Pancreas (tissue), 10 donors: Measurements from ENCODE around the gene ZNF280C. TPM values are rescaled to one million over a fixed set of nuclear protein-coding genes. Genes with fewer than 3 reads are reported as not detected.

Source experiments
- ATAC-seq, 4 donors: fragments of 200-7000 bp; cut with Tn5 transposase; one replicate each; pipeline versions ENCODE4 v1.8.0 to v1.9.1; 2020; ENCODE audit warnings: mild to moderate bottlenecking in 4 of 4, moderate library complexity in 4 of 4
- DNase-seq, 6 donors: peaks; one replicate each; pipeline ENCODE4 v3.0.0-alpha.2; 2020
- FAIRE-seq: peaks from 2 replicates; lab custom pipeline; 2012; peaks lifted over from hg19 to GRCh38; lab: Jason Lieb, UNC
- H3K27ac ChIP-seq, 4 donors: fragments of 200-600 bp; sonication (generic); 1 replicate in 3 of 4; 2 replicates in 1 of 4; pipeline versions ENCODE4 v1.5.0 to v1.8.0; 2020
- H3K27me3 ChIP-seq, 4 donors: fragments of 200-600 bp; one replicate each; pipeline ENCODE4 v1.8.0; 2021
- H3K36me3 ChIP-seq, 3 donors: fragments of 200-600 bp; sonication (generic) in 1 of 3; one replicate each; pipeline versions ENCODE4 v1.5.0 to v1.8.0; 2020 to 2021
- H3K4me1 ChIP-seq, 3 donors: fragments of 200-600 bp; one replicate each; pipeline ENCODE4 v1.8.0; 2021
- H3K4me3 ChIP-seq, 4 donors: fragments of 200-600 bp; sonication (generic) in 2 of 4; one replicate each; pipeline versions ENCODE4 v1.5.0 to v1.8.0; 2020 to 2021
- H3K9me3 ChIP-seq, 4 donors: fragments of 200-600 bp; one replicate each; pipeline ENCODE4 v1.8.0; 2021
- WGBS, 2 donors: extraction: QIAGEN DNeasy Blood & Tissue Kit; methylation state at CpG; one replicate each; pipeline ENCODE4 v1.1.7; 2013; 5-methylcytosine and 5-hydroxymethylcytosine counted together
- intact Hi-C, 3 donors: fragments of 100-400 bp; cut with DNase I; formaldehyde crosslinking; loops; one replicate each; pipeline versions ENCODE4 v1.11.1 to v1.14.2; 2022
- polyA plus RNA-seq, 2 donors: library from polyadenylated mRNA; stranded (reverse); fragments of 200-250 nt; gene quantifications; one replicate each; pipeline ENCODE4 v1.2.3, GENCODE V29; 2013
- total RNA-seq, 6 donors: library from RNA; stranded (reverse); fragmentation: NEBNext Ultra II Directional in 4 of 6; extraction: Animal tissue kit (Norgen Biotek cat#: 25700) in 4 of 6; gene quantifications; one replicate each; pipeline versions ENCODE4 v1.2.1 to v1.2.4, GENCODE V29; 2021 to 2023
- TF ChIP-seq, protein P1 (sequence below), 4 donors: fragments of 200-600 bp; sonication (generic) in 3 of 4; IDR thresholded peaks; one replicate each; pipeline versions ENCODE4 v1.5.0 to v1.8.0; 2021; ENCODE audit warnings: antibody characterized with exemption in 4 of 4
- donor health status: healthy with polysubstance abuse.
- donor health status: DM: no; HTN: no; CAD: no; lungs with moderate emphysema.
- donor health status: DM: no; HTN: no; CAD: no.
- donor health status: control.
- donor health status: control.
- donor health status: Bipolar disorder and iron deficiency.
- donor health status: DM: yes; HTN: yes; CAD: no.
- donor health status: DM: no; HTN: no; CAD: no.
- donor health status: DM: no; HTN: no; CAD: no.
- donor health status: DM: yes; HTN: yes; CAD: no.

The ZNF280C gene
- total and polyA plus RNA-seq, 8 donors = 0.61 to 2.5 (median 1.4) TPM

DNA sequence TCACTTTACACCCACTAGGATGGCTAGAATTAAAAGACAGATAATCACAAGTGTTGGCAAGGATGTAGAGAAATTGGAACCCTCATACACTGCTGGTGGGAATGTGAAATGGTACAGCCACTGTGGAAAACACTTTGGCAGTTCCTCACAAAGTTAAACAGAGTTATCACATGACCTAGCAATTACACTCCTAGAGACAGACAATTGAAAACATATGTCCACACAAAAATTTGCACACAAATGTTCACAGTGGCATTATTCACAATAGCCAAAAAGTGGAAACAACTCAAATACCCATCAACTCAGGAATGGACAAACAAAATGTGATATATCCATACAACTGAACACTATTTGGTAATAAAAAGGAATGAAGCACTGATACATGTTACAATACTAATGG lies 5.7 kb downstream of the ZNF280C start:
- DNase-seq (no peak), ATAC-seq (no peak), FAIRE-seq (no peak)
- no peak overlapping the region for H3K4me3 ChIP-seq
- no peak overlapping the region for H3K27ac ChIP-seq
- H3K36me3 ChIP-seq = no peaks in the 10 kb centered on the region
- no peaks in the 10 kb centered on the region for H3K9me3 ChIP-seq
- no peaks in the 10 kb centered on the region for H3K4me1 ChIP-seq
- no peaks in the 10 kb centered on the region for H3K27me3 ChIP-seq
- intact Hi-C loops = no loop called here
- TF ChIP-seq, protein P1, sequence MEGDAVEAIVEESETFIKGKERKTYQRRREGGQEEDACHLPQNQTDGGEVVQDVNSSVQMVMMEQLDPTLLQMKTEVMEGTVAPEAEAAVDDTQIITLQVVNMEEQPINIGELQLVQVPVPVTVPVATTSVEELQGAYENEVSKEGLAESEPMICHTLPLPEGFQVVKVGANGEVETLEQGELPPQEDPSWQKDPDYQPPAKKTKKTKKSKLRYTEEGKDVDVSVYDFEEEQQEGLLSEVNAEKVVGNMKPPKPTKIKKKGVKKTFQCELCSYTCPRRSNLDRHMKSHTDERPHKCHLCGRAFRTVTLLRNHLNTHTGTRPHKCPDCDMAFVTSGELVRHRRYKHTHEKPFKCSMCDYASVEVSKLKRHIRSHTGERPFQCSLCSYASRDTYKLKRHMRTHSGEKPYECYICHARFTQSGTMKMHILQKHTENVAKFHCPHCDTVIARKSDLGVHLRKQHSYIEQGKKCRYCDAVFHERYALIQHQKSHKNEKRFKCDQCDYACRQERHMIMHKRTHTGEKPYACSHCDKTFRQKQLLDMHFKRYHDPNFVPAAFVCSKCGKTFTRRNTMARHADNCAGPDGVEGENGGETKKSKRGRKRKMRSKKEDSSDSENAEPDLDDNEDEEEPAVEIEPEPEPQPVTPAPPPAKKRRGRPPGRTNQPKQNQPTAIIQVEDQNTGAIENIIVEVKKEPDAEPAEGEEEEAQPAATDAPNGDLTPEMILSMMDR (IDR thresholded peaks at IDR 0.05) = no peak

DNA sequence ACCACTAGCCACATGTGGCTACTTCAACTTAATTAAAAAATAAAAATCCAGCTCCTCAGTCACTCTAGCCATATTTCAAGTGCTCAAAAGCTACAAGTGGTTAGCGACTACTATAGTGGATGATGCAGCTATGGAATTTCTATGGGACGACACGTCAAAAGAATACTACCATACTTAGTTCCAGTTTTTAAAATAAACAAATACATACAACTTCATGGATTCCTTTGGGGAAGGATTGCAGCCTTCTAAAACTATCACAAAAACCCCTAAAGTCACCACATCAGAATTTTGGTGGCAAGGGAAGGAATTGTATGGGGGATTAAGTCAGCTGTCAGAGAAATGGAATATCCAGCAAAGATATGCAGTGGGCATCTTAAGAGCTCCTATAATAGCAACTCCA lies 6.5 kb downstream of the ZNF280C start:
- 81 to 98% methylated on average over 3 of the region's 3 CpGs for WGBS, 2 donors
- no peaks in the 10 kb centered on the region for H3K9me3 ChIP-seq
- DNase-seq (no peak), FAIRE-seq (no peak), ATAC-seq (no peak)
- H3K4me3 ChIP-seq = no peak overlapping the region
- no peaks in the 10 kb centered on the region for H3K27me3 ChIP-seq
- no peaks in the 10 kb centered on the region for H3K36me3 ChIP-seq
- intact Hi-C loops = no loop called here
- H3K27ac ChIP-seq = no peak overlapping the region
- H3K4me1 ChIP-seq = no peaks in the 10 kb centered on the region
- TF ChIP-seq, protein P1 (IDR thresholded peaks at IDR 0.05) = no peak

- Histone ChIP-seq H3K36me3 (no peaks in the 10 kb centered on the region), H3K4me3 (no peak overlapping the region), H3K27ac (no peak overlapping the region), H3K27me3 (no peaks in the 10 kb centered on the region), H3K9me3 (no peaks in the 10 kb centered on the region), H3K4me1 (no peaks in the 10 kb centered on the region)
- 81 to 90% methylated on average over 4 of the region's 4 CpGs for WGBS, 2 donors
- TF ChIP-seq, protein P1 (IDR thresholded peaks at IDR 0.05) = no peak
- FAIRE-seq (peak; percentile 57), DNase-seq (no peak), ATAC-seq (no peak)
- intact Hi-C loops = no loop called here
Observed at GRCh38 chrX:130261296-130261893, 7.3 kb downstream of the ZNF280C start.

GRCh38 chrX:130260316-130260715 lies 8.4 kb downstream of the ZNF280C start:
- no peaks in the 10 kb centered on the region for H3K9me3 ChIP-seq
- ATAC-seq (no peak), DNase-seq (no peak), FAIRE-seq (no peak)
- H3K27me3 ChIP-seq = no peaks in the 10 kb centered on the region
- WGBS, 2 donors = 67 to 69% methylated on average over 2 of the region's 2 CpGs
- no peak overlapping the region for H3K27ac ChIP-seq
- no peak overlapping the region for H3K4me3 ChIP-seq
- intact Hi-C loops = no loop called here
- H3K36me3 ChIP-seq = no peaks in the 10 kb centered on the region
- TF ChIP-seq, protein P1 (IDR thresholded peaks at IDR 0.05) = no peak
- H3K4me1 ChIP-seq = no peaks in the 10 kb centered on the region

DNA sequence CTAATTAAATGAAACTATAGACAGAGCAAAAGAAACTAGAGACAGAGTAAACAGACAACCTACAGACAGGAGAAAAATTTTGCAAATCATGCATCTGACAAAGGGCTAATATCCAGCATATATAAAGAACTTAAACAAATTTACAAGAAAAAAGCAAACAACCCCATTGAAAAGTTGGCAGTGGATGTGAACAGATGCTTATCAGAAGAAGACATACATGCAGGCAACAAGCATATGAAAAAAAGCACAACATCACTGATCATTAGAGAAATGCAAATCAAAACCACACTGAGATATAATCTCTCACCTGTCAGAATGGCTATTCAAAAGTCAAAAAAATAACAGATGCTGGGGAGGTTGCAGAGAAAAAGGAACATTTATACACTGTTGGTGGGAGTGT lies 14.8 kb downstream of the ZNF280C start:
- FAIRE-seq (no peak), DNase-seq (no peak), ATAC-seq (no peak)
- intact Hi-C loops = no loop called here
- Histone ChIP-seq H3K4me1 (no peaks in the 10 kb centered on the region), H3K27me3 (no peaks in the 10 kb centered on the region), H3K4me3 (no peak overlapping the region), H3K9me3 (no peaks in the 10 kb centered on the region), H3K36me3 (no peaks in the 10 kb centered on the region), H3K27ac (no peak overlapping the region)
- TF ChIP-seq, protein P1 (IDR thresholded peaks at IDR 0.05) = no peak
